ENCODE data around the gene PEF1. TPM values are rescaled to one million over a fixed set of nuclear protein-coding genes. Genes with fewer than 3 reads are reported as not detected.

The PEF1 gene
- total RNA-seq, 2 experiments from 2014 or later, result 56.1 to 67.7 TPM

DNA sequence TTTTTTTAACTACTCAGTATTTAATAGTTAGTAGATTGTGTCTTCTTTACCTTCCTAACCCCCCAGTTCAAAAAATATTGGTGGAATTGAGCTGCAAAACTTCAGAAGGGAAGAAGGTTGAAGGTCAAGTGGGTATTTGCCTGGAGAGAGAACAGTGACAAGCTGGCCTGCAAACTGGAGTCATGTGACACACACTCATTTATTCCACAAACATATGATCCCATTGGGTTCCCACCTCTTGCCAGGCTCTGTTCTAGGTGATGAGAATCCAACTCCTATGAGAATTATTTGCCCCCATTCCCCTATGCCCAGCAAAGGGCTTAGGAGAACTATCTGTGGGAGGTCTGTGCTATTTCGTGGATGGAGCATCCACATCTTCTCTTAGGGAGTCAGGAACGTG lies 3.5 kb upstream of the PEF1 start:
- H3K9me3 ChIP-seq (ENCODE audit: low read length), result no peaks in the 10 kb centered on the region
- DNase-seq (ENCODE audit: low spot score), result no peak
- H2AFZ ChIP-seq (ENCODE audit: low read length), result no peak overlapping the region
- no peaks in the 10 kb centered on the region for H4K20me1 ChIP-seq (ENCODE audit: insufficient read depth, low read length)
- no peak overlapping the region for H3K27ac ChIP-seq (ENCODE audit: low read depth, low read length, poor library complexity, severe bottlenecking)
- no peak overlapping the region for H3K4me2 ChIP-seq (ENCODE audit: low read length)
- peaks cover 14% of the 10 kb centered on the region for H3K4me1 ChIP-seq (ENCODE audit: insufficient read depth, low read length, poor library complexity, severe bottlenecking)
- no peaks in the 10 kb centered on the region for H3K36me3 ChIP-seq (ENCODE audit: insufficient read depth, low read length)
- ChIA-PET POLR2A (interaction anchor here (0.6 to 0.7 kb wide), 2 partner anchors 13 to 294 kb away, joined by 3 read pairs; no protein-coding TSS in a partner anchor), CTCF (ENCODE audit: unreplicated experiment) (no interaction called here)
- H3K9me2 ChIP-seq (ENCODE audit: insufficient read depth, low read length), result no peaks in the 10 kb centered on the region
- intact Hi-C loops (cut with micrococcal nuclease; ENCODE audit: unreplicated experiment), result no loop called here
- TF ChIP-seq EZH2phosphoT487 (IDR thresholded peaks at IDR 0.05; ENCODE audit: borderline replicate concordance, low read depth, low read length), result no peak
- TF ChIP-seq, protein P1, sequence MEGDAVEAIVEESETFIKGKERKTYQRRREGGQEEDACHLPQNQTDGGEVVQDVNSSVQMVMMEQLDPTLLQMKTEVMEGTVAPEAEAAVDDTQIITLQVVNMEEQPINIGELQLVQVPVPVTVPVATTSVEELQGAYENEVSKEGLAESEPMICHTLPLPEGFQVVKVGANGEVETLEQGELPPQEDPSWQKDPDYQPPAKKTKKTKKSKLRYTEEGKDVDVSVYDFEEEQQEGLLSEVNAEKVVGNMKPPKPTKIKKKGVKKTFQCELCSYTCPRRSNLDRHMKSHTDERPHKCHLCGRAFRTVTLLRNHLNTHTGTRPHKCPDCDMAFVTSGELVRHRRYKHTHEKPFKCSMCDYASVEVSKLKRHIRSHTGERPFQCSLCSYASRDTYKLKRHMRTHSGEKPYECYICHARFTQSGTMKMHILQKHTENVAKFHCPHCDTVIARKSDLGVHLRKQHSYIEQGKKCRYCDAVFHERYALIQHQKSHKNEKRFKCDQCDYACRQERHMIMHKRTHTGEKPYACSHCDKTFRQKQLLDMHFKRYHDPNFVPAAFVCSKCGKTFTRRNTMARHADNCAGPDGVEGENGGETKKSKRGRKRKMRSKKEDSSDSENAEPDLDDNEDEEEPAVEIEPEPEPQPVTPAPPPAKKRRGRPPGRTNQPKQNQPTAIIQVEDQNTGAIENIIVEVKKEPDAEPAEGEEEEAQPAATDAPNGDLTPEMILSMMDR (conservative IDR thresholded peaks at IDR 0.05; ENCODE audit: low read length), result no peak
- H3K4me3 ChIP-seq (ENCODE audit: low read depth, low read length, poor library complexity, severe bottlenecking), result no peak overlapping the region
- BruUV-seq (replicated peaks), result no TSS peak
- H3K79me2 ChIP-seq (ENCODE audit: insufficient read depth, low read depth, low read length), result peaks cover 11% of the 10 kb centered on the region; the same call in 1 of the 2 replicates

- POLR2A ChIA-PET, result interaction anchor here (1.3 kb wide), 1 partner anchor 11 kb away, joined by 3 read pairs; no protein-coding TSS in a partner anchor
- TF ChIP-seq, protein P1 (conservative IDR thresholded peaks at IDR 0.05; ENCODE audit: low read length), result no peak
- no peak for TF ChIP-seq EZH2phosphoT487 (IDR thresholded peaks at IDR 0.05; ENCODE audit: borderline replicate concordance, low read depth, low read length)
- no peaks in the 10 kb centered on the region for H3K9me3 ChIP-seq (ENCODE audit: low read length)
- peaks cover 20% of the 10 kb centered on the region; the same call in 1 of the 2 replicates for H3K79me2 ChIP-seq (ENCODE audit: insufficient read depth, low read depth, low read length)
- no peak for DNase-seq (ENCODE audit: low spot score)
- 0 out of 2 replicates have a peak, but pooled peaks cover 3% of the 10 kb centered on the region for H3K36me3 ChIP-seq (ENCODE audit: insufficient read depth, low read length)
- no peaks in the 10 kb centered on the region for H4K20me1 ChIP-seq (ENCODE audit: insufficient read depth, low read length)
- peaks cover 15% of the 10 kb centered on the region for H3K4me1 ChIP-seq (ENCODE audit: insufficient read depth, low read length, poor library complexity, severe bottlenecking)
- intact Hi-C loops (cut with micrococcal nuclease; ENCODE audit: unreplicated experiment), result no loop called here
- H3K4me2 ChIP-seq (ENCODE audit: low read length), result no peak overlapping the region
- BruUV-seq (replicated peaks), result no TSS peak
- CTCF ChIA-PET (ENCODE audit: unreplicated experiment), result no interaction called here
- no peaks in the 10 kb centered on the region for H3K9me2 ChIP-seq (ENCODE audit: insufficient read depth, low read length)
- H3K4me3 ChIP-seq (ENCODE audit: low read depth, low read length, poor library complexity, severe bottlenecking), result no peak overlapping the region
- no peak overlapping the region for H2AFZ ChIP-seq (ENCODE audit: low read length)
- H3K27ac ChIP-seq (ENCODE audit: low read depth, low read length, poor library complexity, severe bottlenecking), result no peak overlapping the region
Observed at GRCh38 chr1:31647106-31647505, 2.4 kb upstream of the PEF1 start.

DNA sequence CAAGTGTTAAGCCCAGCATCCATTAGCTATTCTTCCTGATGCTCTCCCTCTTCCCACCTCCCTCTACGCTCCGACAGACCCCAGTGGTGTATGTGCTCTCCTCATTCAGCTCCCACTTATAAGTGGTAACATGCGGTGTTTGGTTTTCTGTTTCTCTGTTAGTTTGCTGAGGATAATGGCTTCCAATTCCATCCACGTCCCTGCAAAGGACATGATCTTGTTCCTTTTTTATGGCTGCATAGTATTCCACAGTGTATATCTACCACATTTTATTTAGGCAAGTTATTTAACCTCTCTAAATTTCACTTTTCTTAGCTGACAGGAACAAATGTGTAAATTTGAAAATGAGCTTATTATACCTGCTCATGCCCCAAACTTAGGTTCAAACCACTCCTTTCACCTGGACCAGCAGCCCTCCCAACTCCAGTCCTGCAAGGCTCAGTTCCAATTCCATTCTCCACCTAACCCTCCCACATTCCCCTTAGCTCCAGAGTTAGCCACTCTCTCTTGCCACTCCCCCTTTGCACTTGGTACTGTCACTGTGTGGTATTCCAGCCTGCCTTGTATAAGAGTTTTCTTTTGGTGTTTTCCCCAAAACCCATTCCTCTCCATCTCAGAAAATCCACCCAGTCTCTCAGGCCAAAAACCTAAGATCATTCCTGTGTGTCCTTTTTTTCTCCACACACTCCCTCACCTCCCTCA lies 1.7 kb upstream of the PEF1 start:
- H2AFZ ChIP-seq (ENCODE audit: low read length), result no peak overlapping the region
- H3K4me1 ChIP-seq (ENCODE audit: insufficient read depth, low read length, poor library complexity, severe bottlenecking), result peaks cover 15% of the 10 kb centered on the region
- H3K36me3 ChIP-seq (ENCODE audit: insufficient read depth, low read length), result 0 out of 2 replicates have a peak, but pooled peaks cover 3% of the 10 kb centered on the region
- no peaks in the 10 kb centered on the region for H4K20me1 ChIP-seq (ENCODE audit: insufficient read depth, low read length)
- intact Hi-C loops (cut with micrococcal nuclease; ENCODE audit: unreplicated experiment), result no loop called here
- H3K4me2 ChIP-seq (ENCODE audit: low read length), result no peak overlapping the region
- H3K4me3 ChIP-seq (ENCODE audit: low read depth, low read length, poor library complexity, severe bottlenecking), result peak overlapping the region; percentile 81
- POLR2A ChIA-PET, result interaction anchor here (1.3 kb wide), 1 partner anchor 11 kb away, joined by 3 read pairs; no protein-coding TSS in a partner anchor
- no TSS peak for BruUV-seq (replicated peaks)
- no peak overlapping the region for H3K27ac ChIP-seq (ENCODE audit: low read depth, low read length, poor library complexity, severe bottlenecking)
- no peak for DNase-seq (ENCODE audit: low spot score)
- TF ChIP-seq EZH2phosphoT487 (IDR thresholded peaks at IDR 0.05; ENCODE audit: borderline replicate concordance, low read depth, low read length), result no peak
- TF ChIP-seq, protein P1 (conservative IDR thresholded peaks at IDR 0.05; ENCODE audit: low read length), result no peak
- peaks cover 20% of the 10 kb centered on the region; the same call in 1 of the 2 replicates for H3K79me2 ChIP-seq (ENCODE audit: insufficient read depth, low read depth, low read length)
- CTCF ChIA-PET (ENCODE audit: unreplicated experiment), result no interaction called here
- H3K9me2 ChIP-seq (ENCODE audit: insufficient read depth, low read length), result no peaks in the 10 kb centered on the region
- H3K9me3 ChIP-seq (ENCODE audit: low read length), result no peaks in the 10 kb centered on the region

Measured in OCI-LY7 (cell line).